DMS114 treated with DMSO at 0.1 percent for 48 hours (cell line): ENCODE results near the gene IDUA.
"Not testable (repeated sequence)": the region's sequence is repeated elsewhere in the genome, so short reads cannot be mapped to it uniquely, and the experiment has no call there.

ENCODE experiments used
- DNase-seq: peaks from one replicate; lab custom pipeline; 2025; ENCODE audit not compliant: unreplicated experiment; lab: John Stamatoyannopoulos, UW

The IDUA gene

GRCh38 chr4:966266-967112, 20.4 kb upstream of the IDUA start:
- no peak for DNase-seq

- no peak for DNase-seq
These were observed 19.4 kb upstream of the IDUA start for GRCh38 chr4:967113-968104.

- no peak for DNase-seq
These were observed 18.6 kb upstream of the IDUA start for GRCh38 chr4:968221-968620.

- DNase-seq = no peak
These were observed 18.0 kb upstream of the IDUA start for GRCh38 chr4:968621-969394.

- no peak for DNase-seq
These were observed 16.6 kb upstream of the IDUA start for GRCh38 chr4:970046-970745.

- DNase-seq = no peak
These were observed 15.9 kb upstream of the IDUA start for GRCh38 chr4:970854-971520.

- no peak for DNase-seq
These were observed 15.0 kb upstream of the IDUA start for GRCh38 chr4:971666-972500.

- DNase-seq = no peak
These were observed 14.0 kb upstream of the IDUA start for GRCh38 chr4:972651-973424.

- peak; percentile 26 for DNase-seq
These were observed 13.1 kb upstream of the IDUA start, which contains the start of gene DGKQ for GRCh38 chr4:973431-974397. Gene DGKQ (minus strand): TSS chr4:973569. CDS start chr4:973482, 87 bp downstream.

- no peak for DNase-seq
These were observed 12.2 kb upstream of the IDUA start for GRCh38 chr4:974668-975067.

GRCh38 chr4:976016-976415, 10.8 kb upstream of the IDUA start:
- not testable (repeated sequence) for DNase-seq

GRCh38 chr4:978957-979701, 7.7 kb upstream of the IDUA start:
- DNase-seq = no peak

- DNase-seq = no peak
These were observed 4.6 kb upstream of the IDUA start for GRCh38 chr4:982291-982690.

- no peak for DNase-seq
These were observed 4.0 kb upstream of the IDUA start for GRCh38 chr4:982814-983213.

GRCh38 chr4:984336-985054, 2.3 kb upstream of the IDUA start:
- DNase-seq = no peak
